ENCODE results near the gene MMP20. TPM values are rescaled to one million over a fixed set of nuclear protein-coding genes. Genes with fewer than 3 reads are reported as not detected.

Gene MMP20
- total RNA-seq, 4 donors from 2014 or later, result not detected

DNA sequence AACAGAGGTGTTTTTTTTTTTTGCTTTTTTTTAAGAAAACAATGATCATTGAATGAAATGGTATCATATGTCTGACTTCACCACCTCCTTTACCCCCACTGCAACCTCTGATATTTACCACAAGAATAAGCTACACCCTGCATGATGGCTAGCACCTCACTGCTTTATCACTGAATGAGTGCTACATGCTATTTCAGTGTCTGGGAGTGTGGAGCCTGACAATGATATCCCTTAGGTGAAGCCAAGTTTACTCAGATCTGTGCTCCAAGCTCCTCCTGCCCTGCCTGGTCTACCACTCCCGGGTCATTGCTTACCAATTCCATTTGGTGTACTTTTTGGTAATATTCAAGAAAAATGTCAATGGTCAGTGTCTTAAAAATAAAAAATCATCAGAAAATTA lies 21.1 kb downstream of the MMP20 start:
- Histone ChIP-seq H3K4me3 (no peak overlapping the region), H3K4me1 (peaks cover 0 to 41% (median 13%) of the 10 kb centered on the region in 4 donors), H3K36me3 (no peaks in the 10 kb centered on the region), H3K27ac (peak overlapping the region; percentile 76 to 95 (median 87)), H3K9me3 (no peaks in the 10 kb centered on the region), H3K27me3 (no peaks in the 10 kb centered on the region)
- 86 to 88% methylated on average over 1 of the region's 1 CpG for WGBS, 2 donors
- no peak for DNase-seq (ENCODE audit: low spot score in 2 of 2)
- TF ChIP-seq POLR2A (IDR thresholded peaks at IDR 0.05) (no peak), EP300 (IDR thresholded peaks at IDR 0.05) (no peak)
- TF ChIP-seq, protein P1, sequence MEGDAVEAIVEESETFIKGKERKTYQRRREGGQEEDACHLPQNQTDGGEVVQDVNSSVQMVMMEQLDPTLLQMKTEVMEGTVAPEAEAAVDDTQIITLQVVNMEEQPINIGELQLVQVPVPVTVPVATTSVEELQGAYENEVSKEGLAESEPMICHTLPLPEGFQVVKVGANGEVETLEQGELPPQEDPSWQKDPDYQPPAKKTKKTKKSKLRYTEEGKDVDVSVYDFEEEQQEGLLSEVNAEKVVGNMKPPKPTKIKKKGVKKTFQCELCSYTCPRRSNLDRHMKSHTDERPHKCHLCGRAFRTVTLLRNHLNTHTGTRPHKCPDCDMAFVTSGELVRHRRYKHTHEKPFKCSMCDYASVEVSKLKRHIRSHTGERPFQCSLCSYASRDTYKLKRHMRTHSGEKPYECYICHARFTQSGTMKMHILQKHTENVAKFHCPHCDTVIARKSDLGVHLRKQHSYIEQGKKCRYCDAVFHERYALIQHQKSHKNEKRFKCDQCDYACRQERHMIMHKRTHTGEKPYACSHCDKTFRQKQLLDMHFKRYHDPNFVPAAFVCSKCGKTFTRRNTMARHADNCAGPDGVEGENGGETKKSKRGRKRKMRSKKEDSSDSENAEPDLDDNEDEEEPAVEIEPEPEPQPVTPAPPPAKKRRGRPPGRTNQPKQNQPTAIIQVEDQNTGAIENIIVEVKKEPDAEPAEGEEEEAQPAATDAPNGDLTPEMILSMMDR (IDR thresholded peaks at IDR 0.05), result no peak

DNA sequence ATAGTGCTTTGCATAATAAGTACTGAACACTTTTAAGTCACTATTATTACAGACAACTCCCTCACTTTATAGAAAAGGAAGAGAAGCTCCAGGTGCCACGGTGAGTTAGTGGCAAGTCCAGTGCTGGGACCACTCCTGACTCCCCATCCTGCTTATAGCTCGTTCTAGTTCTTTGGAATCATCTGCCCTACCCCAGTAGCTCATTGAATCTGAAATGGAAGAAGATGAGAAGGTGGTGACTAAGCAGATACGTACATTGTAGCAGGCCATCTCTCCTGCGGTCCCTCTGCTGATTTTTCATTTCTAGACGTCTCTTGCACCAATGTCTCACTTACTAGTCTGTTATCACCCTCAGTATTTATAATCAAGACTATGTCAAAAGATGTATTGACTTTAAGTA lies 21.6 kb downstream of the MMP20 start:
- no peak for DNase-seq (ENCODE audit: low spot score in 2 of 2)
- H3K4me1 ChIP-seq, result peaks cover 0 to 41% (median 14%) of the 10 kb centered on the region in 4 donors
- peak overlapping the region; percentile 76 to 95 (median 87) for H3K27ac ChIP-seq
- no peaks in the 10 kb centered on the region for H3K9me3 ChIP-seq
- TF ChIP-seq POLR2A (IDR thresholded peaks at IDR 0.05), result no peak
- no peak for TF ChIP-seq EP300 (IDR thresholded peaks at IDR 0.05)
- TF ChIP-seq, protein P1 (IDR thresholded peaks at IDR 0.05), result no peak
- H3K4me3 ChIP-seq, result no peak overlapping the region
- no peaks in the 10 kb centered on the region for H3K36me3 ChIP-seq
- WGBS, 2 donors, result 29 to 58% methylated on average over 5 of the region's 5 CpGs
- no peaks in the 10 kb centered on the region for H3K27me3 ChIP-seq

DNA sequence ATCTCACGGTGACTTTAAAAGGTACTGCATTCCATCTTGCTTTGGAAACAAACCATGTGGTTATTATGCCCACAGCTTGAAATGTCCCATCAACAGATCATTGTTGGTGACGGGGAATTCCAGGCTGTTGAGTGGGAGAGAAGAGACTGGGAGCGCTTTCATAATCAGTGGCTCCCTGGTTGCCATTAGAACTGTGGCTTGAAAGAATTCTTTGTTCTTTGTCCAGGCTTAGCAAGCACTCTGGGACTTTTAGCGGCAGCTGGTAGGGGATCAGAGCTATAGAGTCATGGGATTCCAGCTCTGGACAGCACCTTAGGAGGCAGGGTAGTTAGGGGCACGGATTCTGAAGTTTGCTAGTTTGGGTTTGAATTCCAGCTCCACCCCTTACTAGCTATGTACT lies 22.0 kb downstream of the MMP20 start:
- 26 to 46% methylated on average over 5 of the region's 5 CpGs for WGBS, 2 donors
- peaks cover 0 to 41% (median 14%) of the 10 kb centered on the region in 4 donors for H3K4me1 ChIP-seq
- H3K27me3 ChIP-seq, result no peaks in the 10 kb centered on the region
- peak overlapping the region; percentile 76 to 95 (median 87) for H3K27ac ChIP-seq
- peak in 1 of 2 donors; percentile 13 for DNase-seq (ENCODE audit: low spot score in 2 of 2)
- no peaks in the 10 kb centered on the region for H3K9me3 ChIP-seq
- TF ChIP-seq, protein P1 (IDR thresholded peaks at IDR 0.05), result no peak
- peak; percentile 73 to 88 for TF ChIP-seq EP300 (IDR thresholded peaks at IDR 0.05)
- H3K4me3 ChIP-seq, result no peak overlapping the region
- no peaks in the 10 kb centered on the region for H3K36me3 ChIP-seq

DNA sequence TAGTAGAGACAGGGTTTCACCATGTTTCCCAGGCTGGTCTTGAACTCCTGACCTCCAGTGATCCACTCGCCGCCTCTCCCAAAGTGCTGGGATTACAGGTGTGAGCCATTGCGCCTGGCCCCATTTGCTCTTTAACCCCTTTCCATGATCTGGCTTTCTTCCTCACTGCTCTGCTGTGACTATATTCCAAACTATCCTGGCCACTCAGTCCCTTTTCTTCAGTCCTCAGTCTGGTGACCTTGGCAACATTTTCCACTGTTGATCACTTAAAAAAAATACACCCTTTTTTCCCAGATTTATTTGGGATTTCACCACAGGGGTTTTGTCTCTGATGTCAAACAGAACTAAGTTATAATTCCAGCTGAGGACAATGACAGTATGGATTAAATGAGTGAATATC lies 24.5 kb downstream of the MMP20 start:
- DNase-seq (ENCODE audit: low spot score in 2 of 2), result no peak
- H3K4me3 ChIP-seq, result no peak overlapping the region
- peak overlapping the region in 3 of 4 donors; percentile 43 to 74 (median 73) for H3K27ac ChIP-seq
- TF ChIP-seq, protein P1 (IDR thresholded peaks at IDR 0.05), result no peak
- no peak for TF ChIP-seq POLR2A (IDR thresholded peaks at IDR 0.05)
- H3K36me3 ChIP-seq, result no peaks in the 10 kb centered on the region
- peaks cover 0 to 41% (median 14%) of the 10 kb centered on the region in 4 donors for H3K4me1 ChIP-seq
- 82 to 89% methylated on average over 3 of the region's 3 CpGs for WGBS, 2 donors
- H3K27me3 ChIP-seq, result no peaks in the 10 kb centered on the region
- no peaks in the 10 kb centered on the region for H3K9me3 ChIP-seq

DNA sequence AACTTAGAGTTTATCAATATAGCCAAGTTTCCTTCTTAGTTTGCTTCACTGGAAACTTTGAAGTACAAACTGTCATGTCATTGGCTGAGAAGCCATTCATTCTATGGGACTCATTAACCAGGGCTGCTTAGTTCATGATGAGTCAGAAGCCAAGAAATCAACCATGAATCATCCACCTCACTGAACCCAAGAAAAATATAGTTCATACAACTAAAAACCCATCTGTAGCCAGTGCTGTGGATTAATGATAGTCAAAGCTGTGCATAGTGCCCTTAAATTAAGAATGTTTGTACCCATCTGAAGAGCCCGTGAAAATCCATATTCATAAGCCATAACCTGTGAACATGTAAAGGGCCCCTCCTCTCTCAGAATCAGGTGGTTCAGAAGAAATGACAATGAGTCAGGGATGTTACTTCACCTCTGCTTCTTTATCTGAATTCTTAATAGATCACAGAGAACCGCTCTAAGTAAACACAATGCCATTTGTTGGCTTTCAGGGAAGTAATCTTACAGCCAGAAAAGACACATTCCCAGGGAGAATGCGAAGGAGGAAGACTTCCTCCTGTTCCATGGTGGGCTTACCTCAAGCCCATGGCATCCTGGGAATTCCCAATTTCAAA lies 25.4 kb downstream of the MMP20 start:
- no peak for DNase-seq (ENCODE audit: low spot score in 2 of 2)
- TF ChIP-seq, protein P1 (IDR thresholded peaks at IDR 0.05), result no peak
- TF ChIP-seq POLR2A (IDR thresholded peaks at IDR 0.05) (no peak), EP300 (IDR thresholded peaks at IDR 0.05) (no peak)
- no peaks in the 10 kb centered on the region for H3K9me3 ChIP-seq
- WGBS, 2 donors, result 61 to 69% methylated on average over 3 of the region's 3 CpGs
- no peak overlapping the region for H3K4me3 ChIP-seq
- H3K36me3 ChIP-seq, result no peaks in the 10 kb centered on the region
- peaks cover 0 to 38% (median 14%) of the 10 kb centered on the region in 4 donors for H3K4me1 ChIP-seq
- H3K27me3 ChIP-seq, result no peaks in the 10 kb centered on the region
- H3K27ac ChIP-seq, result peak overlapping the region in 3 of 4 donors; percentile 68 to 74 (median 73)
